Cerebellar cortex (tissue), 1 donor: ENCODE results near the gene TTLL9.
"Not testable (repeated sequence)": the region's sequence is repeated elsewhere in the genome, so short reads cannot be mapped to it uniquely, and the experiment has no call there.

Source experiments
- DNase-seq: peaks from one replicate; pipeline ENCODE4 v3.0.0-alpha.2; 2015; ENCODE audit warnings: low spot score

TTLL9 gene

GRCh38 chr20:31869942-31870725 is at the start of gene TTLL9, which contains the start of gene DUSP15:
TSS of gene TTLL9 (plus strand) at chr20:31870634. CDS start at chr20:31871127, 493 bp downstream.
TSS of gene DUSP15 (minus strand) at chr20:31870527. CDS start at chr20:31870337, 190 bp downstream.
- DNase-seq = no peak

- DNase-seq = no peak
Observed at GRCh38 chr20:31821427-31821826, 49.0 kb upstream of the TTLL9 start.

GRCh38 chr20:31822421-31823330 is 47.8 kb upstream of the TTLL9 start:
- DNase-seq = peak; percentile 79

- DNase-seq = no peak
Observed at GRCh38 chr20:31823360-31824124, 46.9 kb upstream of the TTLL9 start.

- DNase-seq = no peak
Observed at GRCh38 chr20:31824125-31824485, 46.3 kb upstream of the TTLL9 start.

GRCh38 chr20:31824554-31825313 is 45.7 kb upstream of the TTLL9 start:
- no peak for DNase-seq

- DNase-seq = no peak
Observed at GRCh38 chr20:31826074-31826473, 44.4 kb upstream of the TTLL9 start.

GRCh38 chr20:31827059-31827458 is 43.4 kb upstream of the TTLL9 start:
- DNase-seq = no peak

GRCh38 chr20:31828016-31828415 is 42.4 kb upstream of the TTLL9 start:
- DNase-seq = not testable (repeated sequence)

- DNase-seq = no peak
Observed at GRCh38 chr20:31829731-31830130, 40.7 kb upstream of the TTLL9 start.

- no peak for DNase-seq
Observed at GRCh38 chr20:31830406-31830981, 39.9 kb upstream of the TTLL9 start.

GRCh38 chr20:31831211-31831610 is 39.2 kb upstream of the TTLL9 start:
- no peak for DNase-seq

GRCh38 chr20:31831771-31832306 is 38.6 kb upstream of the TTLL9 start:
- DNase-seq = no peak

GRCh38 chr20:31833130-31833930 is 37.1 kb upstream of the TTLL9 start:
- peak; percentile 76 for DNase-seq

GRCh38 chr20:31833931-31834521 is 36.4 kb upstream of the TTLL9 start:
- DNase-seq = no peak

- DNase-seq = no peak
Observed at GRCh38 chr20:31835554-31835953, 34.9 kb upstream of the TTLL9 start.

GRCh38 chr20:31835977-31836852 is 34.2 kb upstream of the TTLL9 start:
- DNase-seq = peak; percentile 62

GRCh38 chr20:31836853-31837608 is 33.4 kb upstream of the TTLL9 start:
- DNase-seq = no peak
